ENCODE data around the gene PLCG1.

The PLCG1 gene

DNA sequence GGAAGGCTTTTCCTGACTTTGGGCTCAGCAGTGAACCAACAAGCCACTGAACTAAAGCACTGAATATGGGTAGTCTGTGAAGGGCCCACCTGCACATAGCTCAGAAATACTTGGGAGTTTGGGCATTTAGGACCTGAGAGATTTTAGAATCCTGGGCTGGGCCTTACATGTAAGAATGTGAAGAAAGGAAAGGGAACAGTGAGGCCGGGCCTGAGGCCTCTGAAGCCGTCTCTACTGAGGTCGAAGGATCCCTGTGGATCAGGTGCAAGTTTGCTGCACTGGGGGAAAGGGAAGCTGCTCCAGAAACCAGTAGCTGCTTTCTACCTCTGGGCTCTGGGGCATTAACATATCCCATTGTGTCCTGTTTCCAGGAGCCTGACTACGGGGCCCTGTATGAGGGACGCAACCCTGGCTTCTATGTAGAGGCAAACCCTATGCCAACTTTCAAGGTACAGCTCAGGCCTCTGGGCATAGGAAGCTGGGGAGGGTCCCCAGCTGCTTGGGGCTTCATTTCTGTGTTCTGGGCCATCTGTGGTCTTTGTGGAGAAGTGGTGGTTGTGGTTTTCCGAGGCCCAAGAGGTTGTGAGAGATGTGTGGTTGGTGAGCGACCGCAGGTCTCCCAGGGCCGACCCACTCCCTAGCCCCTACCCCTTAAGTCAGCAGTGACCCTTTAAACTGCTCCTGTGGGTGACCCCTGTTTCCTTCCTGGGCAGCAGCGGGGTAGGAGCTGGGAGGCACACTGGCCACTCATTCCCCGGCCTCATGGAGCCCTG lies 30.3 kb downstream of the PLCG1 start:
- no peak for DNase-seq (ENCODE audit: low read depth)

DNA sequence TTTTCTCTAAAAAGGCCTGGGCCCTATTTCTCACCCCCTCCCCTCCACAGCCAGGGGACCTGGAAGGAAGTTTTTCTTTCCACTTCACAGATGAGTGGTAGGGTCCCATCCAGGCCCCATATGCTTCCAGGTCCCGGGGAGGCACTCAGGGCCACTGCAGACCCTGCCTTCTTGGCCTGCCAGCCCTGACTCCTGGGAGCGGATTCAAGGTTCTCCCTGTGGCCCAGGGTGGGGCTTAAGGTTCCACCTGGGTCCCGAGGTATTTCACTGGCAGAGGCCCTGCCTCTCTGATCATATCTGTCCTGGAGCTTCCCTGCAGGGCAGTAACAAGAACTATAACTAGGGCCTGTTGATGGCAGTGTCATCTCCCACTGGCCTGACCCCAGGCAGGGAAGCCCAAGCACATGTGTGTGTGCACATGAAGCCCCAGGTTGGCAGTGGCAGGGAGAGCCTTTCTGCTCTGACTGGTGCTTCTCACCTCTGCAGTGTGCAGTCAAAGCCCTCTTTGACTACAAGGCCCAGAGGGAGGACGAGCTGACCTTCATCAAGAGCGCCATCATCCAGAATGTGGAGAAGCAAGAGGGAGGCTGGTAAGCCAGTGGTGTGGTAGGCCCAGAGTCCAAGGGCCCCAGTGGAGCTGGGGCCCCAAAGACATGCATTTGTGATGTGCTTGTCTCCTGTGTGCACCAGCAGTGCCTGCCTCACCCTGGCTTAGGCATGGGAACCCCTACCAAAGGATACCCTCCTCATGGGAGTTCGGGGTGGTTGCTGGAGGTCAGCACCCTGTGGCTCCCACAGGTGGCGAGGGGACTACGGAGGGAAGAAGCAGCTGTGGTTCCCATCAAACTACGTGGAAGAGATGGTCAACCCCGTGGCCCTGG lies 31.2 kb downstream of the PLCG1 start:
- no peak for DNase-seq (ENCODE audit: low read depth)

DNA sequence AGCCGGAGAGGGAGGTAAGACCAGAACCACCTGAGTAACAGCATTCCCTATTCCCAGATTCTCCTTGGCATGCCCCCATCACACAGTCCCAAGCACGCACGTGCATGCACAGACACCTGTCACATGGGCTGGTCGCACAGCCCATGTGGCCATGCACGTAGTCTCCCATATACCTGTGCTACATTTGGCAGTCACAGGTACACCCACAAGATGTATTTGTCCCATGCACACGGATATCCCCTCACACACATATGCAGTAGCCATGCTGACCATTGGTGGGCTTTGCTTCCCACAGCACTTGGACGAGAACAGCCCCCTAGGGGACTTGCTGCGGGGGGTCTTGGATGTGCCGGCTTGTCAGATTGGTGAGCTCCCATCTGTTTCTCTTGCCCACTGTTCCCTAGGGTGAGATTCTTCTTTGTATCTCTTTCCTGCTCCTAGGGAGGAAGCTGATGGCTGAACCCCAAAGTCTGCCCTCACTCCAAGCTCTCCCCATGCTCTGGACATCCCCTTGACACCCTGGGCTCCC lies 31.9 kb downstream of the PLCG1 start:
- DNase-seq (ENCODE audit: low read depth): no peak

DNA sequence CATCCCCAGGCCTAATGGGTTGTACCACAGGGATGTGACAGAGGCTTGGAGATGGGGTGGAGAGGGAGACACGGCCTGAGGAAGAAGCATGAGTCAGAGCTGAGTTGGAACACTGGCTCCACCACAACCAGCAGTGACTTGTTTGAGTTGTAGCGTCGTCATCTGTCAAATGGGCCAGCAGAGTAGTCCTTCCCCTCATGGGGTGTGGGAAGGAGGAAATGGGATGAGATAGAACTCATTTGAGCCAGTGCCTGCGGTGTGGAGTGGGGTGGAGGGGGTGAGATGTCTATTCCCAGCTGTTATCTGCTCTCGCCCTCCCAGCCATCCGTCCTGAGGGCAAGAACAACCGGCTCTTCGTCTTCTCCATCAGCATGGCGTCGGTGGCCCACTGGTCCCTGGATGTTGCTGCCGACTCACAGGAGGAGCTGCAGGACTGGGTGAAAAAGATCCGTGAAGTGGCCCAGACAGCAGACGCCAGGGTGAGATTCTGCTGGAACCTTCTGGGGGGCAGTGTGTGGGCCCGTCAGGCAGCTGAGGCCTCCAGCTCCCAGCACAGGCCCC lies 32.5 kb downstream of the PLCG1 start:
- no peak for DNase-seq (ENCODE audit: low read depth)

DNA sequence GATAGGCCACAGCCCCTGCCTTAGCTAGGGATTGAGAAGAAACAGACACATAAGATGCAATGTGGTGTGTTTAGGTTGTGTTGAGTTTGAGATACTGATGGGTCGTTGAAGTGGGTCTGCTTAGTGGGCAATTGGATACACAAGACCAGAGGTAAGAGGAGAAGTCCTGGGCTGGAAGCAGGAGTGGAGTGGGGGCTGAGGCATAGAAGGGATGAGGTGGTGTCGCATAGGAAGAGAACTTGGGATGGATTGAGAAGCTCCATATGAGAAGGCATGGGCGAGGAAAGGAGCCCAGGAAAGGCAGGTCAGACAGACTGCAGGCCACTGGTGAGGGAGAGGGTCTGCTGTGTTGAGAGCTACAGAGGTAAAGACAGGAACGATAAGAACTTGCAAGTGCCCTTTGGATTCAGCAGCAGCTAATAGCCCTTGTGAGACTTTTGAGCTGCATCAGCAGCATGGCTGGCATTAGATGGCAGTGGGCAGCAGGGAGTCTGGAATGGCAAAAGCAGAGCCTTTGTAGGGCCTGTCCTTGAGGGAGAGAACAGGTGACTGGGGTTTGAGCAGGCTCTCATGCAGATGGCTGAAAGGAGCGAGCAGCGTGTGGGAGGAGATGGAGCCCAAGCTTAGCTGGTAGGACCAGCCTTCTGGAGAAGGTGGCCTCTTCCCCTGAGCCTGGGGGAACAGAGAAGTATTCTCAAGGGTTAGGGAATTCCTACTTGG lies 33.2 kb downstream of the PLCG1 start:
- no peak for DNase-seq (ENCODE audit: low read depth)

DNA sequence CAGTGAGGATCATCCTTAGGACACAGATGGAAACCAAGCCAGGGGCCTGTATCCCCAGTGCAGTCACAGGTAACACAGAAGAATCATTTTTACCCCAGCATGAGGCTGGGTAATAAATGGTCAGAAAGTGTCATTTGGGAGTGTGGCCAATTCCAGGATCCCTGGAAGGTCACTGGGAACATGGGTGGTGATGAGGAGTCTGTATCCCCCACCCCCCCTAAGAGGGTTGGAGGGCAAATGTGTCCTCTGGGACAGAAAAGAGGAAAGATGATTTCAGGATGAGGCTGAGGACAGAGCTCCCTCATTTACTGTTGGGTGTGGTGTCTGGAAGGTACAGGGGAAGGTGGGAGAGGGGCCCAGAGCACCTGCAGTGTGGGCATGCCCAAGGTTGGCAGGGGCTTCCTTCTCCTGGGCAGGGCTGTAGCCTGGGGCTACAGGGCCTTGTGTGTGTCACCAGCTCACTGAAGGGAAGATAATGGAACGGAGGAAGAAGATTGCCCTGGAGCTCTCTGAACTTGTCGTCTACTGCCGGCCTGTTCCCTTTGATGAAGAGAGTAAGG lies 34.5 kb downstream of the PLCG1 start:
- no peak for DNase-seq (ENCODE audit: low read depth)

DNA sequence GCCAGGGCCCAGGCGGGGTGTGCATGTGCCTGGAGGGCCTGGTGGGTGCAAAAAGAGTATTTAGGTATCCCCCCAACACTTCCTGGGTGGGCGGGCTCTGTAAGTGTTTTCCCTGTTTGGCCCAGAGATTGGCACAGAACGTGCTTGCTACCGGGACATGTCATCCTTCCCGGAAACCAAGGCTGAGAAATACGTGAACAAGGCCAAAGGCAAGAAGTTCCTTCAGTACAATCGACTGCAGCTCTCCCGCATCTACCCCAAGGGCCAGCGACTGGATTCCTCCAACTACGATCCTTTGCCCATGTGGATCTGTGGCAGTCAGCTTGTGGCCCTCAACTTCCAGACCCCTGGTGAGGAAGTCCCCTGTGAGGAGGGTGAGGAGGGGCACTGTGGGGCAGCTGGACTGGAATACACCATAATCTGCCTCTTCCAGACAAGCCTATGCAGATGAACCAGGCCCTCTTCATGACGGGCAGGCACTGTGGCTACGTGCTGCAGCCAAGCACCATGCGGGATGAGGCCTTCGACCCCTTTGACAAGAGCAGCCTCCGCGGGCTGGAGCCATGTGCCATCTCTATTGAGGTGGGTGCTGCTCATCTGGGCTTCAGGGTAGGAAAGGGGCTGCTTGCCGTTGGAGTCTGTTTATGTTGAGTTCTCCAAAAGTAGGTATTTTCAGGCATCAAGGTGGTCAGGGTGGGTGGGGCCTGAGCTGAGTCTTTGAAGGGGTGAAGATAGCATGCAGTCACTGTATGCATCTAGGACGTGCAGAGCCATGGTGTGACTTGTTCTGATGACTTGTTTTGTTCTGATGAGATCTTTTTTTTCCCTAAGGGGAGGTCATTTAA lies 35.2 kb downstream of the PLCG1 start:
- no peak for DNase-seq (ENCODE audit: low read depth)

DNA sequence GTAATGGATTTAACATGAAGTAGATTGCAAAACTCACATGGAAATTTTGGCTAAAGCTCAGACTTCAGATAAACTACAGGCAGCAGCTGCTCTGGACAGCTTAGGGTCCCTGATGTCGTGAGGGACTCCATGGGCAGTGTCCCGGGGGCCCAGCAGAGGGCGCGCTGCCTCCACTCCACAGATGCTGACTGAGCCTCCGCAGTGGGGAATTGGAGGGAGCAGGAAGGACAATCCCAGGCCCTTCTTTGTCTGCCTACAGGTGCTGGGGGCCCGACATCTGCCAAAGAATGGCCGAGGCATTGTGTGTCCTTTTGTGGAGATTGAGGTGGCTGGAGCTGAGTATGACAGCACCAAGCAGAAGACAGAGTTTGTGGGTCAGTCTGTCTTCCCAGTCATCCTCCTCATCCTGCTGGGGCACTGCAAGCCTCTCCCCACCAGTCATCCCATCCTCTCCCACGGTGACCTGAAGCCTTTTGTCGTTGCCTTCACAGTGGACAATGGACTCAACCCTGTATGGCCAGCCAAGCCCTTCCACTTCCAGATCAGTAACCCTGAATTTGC lies 35.9 kb downstream of the PLCG1 start:
- peak; percentile 51 for DNase-seq (ENCODE audit: low read depth)

DNA sequence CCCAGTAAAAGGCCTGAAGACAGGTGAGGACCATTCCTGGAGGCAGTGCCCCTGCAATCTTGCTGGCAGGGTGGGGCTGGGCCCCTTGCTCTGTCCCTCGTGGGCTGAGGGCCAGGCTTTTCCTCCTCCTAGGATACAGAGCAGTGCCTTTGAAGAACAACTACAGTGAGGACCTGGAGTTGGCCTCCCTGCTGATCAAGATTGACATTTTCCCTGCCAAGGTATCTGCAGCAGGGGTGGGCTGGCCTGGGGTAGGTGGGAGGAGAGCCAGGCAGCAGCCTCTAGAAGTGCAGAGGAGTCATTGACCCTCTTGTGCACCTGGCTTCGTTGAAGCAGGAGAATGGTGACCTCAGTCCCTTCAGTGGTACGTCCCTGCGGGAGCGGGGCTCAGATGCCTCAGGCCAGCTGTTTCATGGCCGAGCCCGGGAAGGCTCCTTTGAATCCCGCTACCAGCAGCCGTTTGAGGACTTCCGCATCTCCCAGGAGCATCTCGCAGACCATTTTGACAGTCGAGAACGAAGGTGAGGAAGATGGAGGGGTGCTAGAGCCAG lies 36.5 kb downstream of the PLCG1 start:
- no peak for DNase-seq (ENCODE audit: low read depth)

DNA sequence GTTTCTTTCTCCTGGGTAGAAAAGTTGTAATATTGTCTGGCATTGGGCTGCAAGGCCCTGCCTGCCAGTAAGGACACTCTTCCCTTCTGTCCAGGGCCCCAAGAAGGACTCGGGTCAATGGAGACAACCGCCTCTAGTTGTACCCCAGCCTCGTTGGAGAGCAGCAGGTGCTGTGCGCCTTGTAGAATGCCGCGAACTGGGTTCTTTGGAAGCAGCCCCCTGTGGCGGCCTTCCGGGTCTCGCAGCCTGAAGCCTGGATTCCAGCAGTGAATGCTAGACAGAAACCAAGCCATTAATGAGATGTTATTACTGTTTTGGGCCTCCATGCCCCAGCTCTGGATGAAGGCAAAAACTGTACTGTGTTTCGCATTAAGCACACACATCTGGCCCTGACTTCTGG lies 37.0 kb downstream of the PLCG1 start:
- no peak for DNase-seq (ENCODE audit: low read depth)

DNA sequence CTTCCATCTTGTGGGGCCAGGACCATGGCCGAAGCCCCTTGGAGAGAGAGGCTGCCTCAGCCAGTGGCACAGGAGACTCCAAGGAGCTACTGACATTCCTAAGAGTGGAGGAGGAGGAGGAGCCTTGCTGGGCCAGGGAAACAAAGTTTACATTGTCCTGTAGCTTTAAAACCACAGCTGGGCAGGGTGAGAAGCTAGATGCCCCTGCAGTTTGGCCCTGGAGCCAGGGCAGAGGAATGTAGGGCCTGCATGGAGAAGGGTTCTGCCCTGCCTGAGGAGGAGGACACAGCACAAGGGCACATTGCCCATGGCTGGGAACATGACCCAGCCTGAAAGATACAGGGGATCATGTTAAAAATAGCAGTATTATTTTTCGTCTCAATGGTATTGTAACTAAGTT lies 37.4 kb downstream of the PLCG1 start:
- DNase-seq (ENCODE audit: low read depth): no peak

DNA sequence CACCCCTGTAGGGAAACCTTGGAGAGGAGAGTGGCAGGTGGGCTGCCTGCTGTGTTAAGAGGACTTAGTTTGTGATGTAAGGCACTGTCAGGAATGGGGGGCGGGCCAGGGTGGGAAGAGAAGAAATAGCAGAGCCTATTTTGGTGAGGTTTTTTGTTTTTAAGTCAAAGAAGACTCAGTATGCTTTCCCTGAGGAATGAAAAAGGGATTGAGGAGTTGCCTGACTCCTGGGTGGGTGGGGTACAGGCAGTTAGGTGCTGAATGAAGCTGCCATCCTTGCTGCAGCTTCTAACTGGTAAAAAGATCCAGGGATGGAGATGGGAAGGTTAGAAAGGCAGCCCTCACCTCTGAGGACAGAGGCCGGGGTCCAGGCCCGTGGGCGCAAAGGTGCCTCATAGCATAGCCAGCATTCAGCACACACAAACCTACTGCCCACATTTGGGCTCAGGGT lies 37.9 kb downstream of the PLCG1 start:
- no peak for DNase-seq (ENCODE audit: low read depth)

DNA sequence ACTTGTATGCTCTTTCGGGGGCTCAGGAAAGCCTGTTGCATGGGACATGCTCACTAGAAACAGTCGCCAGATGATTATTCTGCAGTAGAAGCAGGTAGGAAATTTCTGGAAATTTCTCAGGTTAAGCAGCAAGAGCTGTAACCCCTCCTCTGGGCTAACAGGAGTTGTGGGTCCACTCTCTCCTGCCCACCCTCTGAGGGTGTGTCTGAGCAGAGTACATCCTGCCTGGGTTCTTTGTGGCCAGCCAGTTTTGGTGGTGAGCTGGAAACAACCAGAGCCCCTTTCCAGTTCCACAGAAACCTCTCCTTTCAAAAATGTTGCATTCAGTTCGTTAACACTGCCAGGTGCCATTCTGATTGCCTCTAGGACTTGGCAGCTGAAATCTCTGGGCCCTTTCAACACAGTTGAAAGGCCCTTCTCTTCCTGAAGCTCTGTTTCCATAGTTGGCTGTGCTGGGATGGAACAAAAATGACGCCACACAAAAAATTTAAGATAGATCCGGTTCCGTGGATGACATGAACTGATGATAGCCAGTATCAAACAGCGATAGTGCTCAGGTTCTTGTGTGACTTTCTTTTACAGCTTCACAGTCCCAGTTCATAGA lies 38.5 kb downstream of the PLCG1 start:
- no peak for DNase-seq (ENCODE audit: low read depth)

DNA sequence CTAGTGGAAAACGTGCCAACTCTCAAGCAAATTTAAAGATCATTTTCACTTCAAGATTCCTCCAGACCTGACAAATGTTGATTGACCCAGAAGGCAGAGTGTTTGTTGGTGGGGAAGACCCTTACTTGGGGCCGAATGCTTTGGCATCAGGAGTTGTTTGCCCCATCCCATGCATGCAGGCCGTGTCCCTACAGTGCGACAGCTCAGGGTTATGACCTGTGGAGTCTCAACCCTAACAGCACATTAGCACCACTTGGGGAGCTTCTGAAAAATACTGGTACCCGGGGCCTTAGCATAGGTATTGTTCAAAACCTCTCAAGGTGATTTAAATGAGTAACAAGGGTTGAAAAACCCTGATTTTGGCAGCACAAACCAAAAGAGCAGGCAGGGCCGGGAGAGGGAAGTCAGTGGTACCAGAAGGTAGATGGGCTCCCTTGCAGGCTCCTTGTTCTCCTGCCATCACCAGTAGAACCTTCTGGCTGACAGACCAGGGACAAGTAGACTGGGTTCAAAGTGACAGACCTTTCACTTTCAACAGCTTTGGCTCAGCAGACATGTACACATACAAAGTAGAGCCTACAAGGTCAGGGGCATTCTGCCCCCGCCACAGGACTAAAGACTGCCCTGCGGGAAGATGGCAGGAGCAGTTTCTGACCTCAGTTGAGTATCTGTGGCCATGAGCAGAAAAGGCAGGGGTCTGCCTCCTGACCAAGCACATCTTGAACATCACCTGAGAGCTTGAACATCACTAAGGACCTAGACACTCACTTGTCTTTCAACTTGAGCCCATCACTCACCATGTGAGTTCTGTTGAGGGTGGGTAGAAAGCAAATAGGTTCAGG lies 39.6 kb downstream of the PLCG1 start:
- DNase-seq (ENCODE audit: low read depth): no peak

DNA sequence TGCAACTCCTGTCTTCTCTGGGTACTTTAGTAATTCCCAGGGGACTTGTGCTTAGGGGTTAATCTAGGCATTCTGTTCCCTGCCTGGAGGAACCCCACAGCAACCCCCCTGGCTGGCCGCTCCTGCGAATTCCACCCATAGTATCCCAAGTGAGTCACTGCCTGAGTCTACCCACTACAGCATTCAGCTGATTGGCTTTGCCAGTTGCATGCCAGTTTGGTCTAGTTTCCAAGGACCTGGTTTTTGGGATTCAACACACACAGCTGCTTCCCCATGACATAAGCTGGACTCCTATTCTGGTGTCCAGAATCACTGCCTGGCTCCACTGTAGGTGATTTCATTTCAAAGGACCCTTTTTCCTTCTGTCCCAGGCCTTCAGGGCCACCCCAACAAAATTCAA lies 40.3 kb downstream of the PLCG1 start:
- no peak for DNase-seq (ENCODE audit: low read depth)

DNA sequence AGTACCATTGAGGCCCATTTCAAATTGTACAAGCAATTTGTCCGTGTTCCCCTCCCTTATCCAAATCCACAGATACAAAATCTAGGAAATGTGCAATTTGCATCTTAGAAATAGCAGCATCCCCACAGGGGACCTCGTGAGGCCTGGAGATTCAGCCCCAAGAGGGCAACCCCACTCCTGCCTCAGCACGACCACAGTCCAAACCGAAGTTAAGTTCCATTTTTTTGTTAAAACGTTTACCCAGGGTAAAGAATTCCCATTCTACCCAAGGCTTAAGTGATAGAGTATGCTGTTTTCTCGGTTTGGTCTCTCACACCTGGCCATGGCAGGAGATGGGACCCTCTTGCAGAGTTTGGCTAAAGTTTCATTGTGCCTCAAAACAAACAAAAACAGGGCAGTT lies 41.2 kb downstream of the PLCG1 start:
- no peak for DNase-seq (ENCODE audit: low read depth)

DNA sequence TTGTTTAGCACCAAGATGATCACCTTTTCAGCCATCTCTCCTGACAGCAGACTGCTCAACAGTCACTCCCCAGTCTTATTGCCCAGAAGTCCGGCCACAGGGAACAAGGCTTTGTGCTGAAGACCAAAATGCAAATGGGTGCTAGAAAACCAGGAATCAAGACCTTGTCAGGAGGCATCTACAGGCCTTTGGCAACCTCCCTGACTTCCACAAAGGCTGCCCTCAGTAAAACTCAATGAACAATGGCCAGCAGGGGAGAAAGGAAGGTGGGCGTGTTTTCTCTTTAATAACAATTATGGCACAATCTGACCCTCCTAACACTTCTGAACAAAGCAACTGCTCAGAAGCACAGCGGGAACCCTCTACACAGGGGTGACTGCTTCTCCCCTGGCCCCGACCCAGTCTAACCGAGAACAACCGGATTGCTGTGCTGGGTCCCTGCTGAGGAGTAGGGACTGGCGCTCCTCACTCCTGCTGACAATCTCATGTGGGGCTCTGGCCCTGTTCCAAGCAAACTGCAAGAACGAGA lies 41.6 kb downstream of the PLCG1 start:
- DNase-seq (ENCODE audit: low read depth): no peak

DNA sequence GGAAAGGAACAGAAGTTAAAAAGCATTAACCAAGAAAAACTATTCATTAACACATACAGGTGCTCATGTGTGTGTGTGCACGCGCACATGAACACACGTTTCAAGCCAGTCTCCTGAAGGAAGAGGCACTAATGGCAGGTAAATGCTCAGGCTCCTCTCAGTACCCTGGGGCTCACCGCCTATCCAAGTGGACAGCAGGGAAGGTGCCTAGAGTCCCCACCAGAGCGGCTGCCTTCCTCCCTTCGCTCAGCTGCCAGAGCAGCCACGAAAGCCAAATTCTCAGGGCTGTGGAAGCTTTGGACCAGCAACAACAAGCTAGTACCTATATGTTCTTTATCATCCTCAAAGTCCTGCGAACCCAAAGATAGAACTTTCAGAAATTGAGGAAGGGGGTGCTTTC lies 42.6 kb downstream of the PLCG1 start:
- no peak for DNase-seq (ENCODE audit: low read depth)
